Progenitor cell of endocrine pancreas (in vitro differentiated cells): ENCODE data around the gene PRKCB. TPM values are rescaled to one million over a fixed set of nuclear protein-coding genes. Genes with fewer than 3 reads are reported as not detected.

ENCODE experiments used
- DNase-seq: peaks from one replicate; pipeline ENCODE4 v3.0.0; 2021; ENCODE audit warnings: low spot score; ENCODE audit not compliant: unreplicated experiment
- H3K27ac Mint-ChIP-seq: 2 replicates; pipeline ENCODE4 v1.8.0; 2021; ENCODE audit warnings: mild to moderate bottlenecking, moderate library complexity, mixed read lengths
- H3K27me3 Mint-ChIP-seq: 2 replicates; pipeline ENCODE4 v1.8.0; 2021; ENCODE audit warnings: mixed read lengths
- H3K36me3 Mint-ChIP-seq: 2 replicates; pipeline ENCODE4 v1.8.0; 2022; ENCODE audit warnings: mixed read lengths; ENCODE audit not compliant: insufficient read depth
- H3K4me1 Mint-ChIP-seq: 2 replicates; pipeline ENCODE4 v1.8.0; 2021; ENCODE audit warnings: low read depth, mixed read lengths
- H3K4me3 Mint-ChIP-seq: 2 replicates; pipeline ENCODE4 v1.8.0; 2021; ENCODE audit warnings: low read depth, mild to moderate bottlenecking, moderate library complexity, mixed read lengths
- H3K9me3 Mint-ChIP-seq: 2 replicates; pipeline ENCODE4 v1.8.0; 2021; ENCODE audit warnings: low read depth, mixed read lengths
- total RNA-seq: library from RNA; stranded (reverse); gene quantifications from 2 replicates; pipeline ENCODE4 v1.2.1, GENCODE V29; 2021
- TF ChIP-seq, protein P1 (sequence below): fragments of 200-600 bp; sonication (generic); IDR thresholded peaks from one replicate; pipeline ENCODE4 v1.5.0; 2021; ENCODE audit warnings: antibody characterized with exemption, mild to moderate bottlenecking; ENCODE audit not compliant: unreplicated experiment

The PRKCB gene
- total RNA-seq, 1 donor from 2014 or later = 0.36 TPM

DNA sequence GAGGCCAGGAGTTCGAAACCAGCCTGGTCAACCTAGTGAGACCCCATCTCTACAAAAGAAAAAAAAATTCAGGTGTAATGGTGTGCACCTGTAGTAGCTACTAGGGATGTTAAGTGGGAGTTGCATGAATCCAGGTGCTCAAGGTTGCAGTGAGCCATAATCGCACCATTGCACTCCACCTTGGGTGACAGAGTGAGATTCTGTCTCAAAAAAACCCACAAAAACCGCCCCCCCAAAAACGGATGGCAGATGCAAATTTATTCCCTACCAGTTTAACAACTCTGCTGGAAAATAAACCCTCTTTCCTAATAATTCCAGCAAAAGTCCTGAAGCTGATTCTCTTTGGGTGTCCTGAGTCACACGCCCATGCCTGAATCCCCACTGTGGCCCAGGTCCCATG, 140.3 kb downstream of the PRKCB start:
- Mint-ChIP-seq H3K27ac (no peak overlapping the region), H3K27me3 (peaks cover 51% of the 10 kb centered on the region), H3K9me3 (peaks cover 3% of the 10 kb centered on the region), H3K4me1 (no peaks in the 10 kb centered on the region), H3K4me3 (no peak overlapping the region), H3K36me3 (no peaks in the 10 kb centered on the region)
- no peak for DNase-seq
- TF ChIP-seq, protein P1, sequence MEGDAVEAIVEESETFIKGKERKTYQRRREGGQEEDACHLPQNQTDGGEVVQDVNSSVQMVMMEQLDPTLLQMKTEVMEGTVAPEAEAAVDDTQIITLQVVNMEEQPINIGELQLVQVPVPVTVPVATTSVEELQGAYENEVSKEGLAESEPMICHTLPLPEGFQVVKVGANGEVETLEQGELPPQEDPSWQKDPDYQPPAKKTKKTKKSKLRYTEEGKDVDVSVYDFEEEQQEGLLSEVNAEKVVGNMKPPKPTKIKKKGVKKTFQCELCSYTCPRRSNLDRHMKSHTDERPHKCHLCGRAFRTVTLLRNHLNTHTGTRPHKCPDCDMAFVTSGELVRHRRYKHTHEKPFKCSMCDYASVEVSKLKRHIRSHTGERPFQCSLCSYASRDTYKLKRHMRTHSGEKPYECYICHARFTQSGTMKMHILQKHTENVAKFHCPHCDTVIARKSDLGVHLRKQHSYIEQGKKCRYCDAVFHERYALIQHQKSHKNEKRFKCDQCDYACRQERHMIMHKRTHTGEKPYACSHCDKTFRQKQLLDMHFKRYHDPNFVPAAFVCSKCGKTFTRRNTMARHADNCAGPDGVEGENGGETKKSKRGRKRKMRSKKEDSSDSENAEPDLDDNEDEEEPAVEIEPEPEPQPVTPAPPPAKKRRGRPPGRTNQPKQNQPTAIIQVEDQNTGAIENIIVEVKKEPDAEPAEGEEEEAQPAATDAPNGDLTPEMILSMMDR = no peak

DNA sequence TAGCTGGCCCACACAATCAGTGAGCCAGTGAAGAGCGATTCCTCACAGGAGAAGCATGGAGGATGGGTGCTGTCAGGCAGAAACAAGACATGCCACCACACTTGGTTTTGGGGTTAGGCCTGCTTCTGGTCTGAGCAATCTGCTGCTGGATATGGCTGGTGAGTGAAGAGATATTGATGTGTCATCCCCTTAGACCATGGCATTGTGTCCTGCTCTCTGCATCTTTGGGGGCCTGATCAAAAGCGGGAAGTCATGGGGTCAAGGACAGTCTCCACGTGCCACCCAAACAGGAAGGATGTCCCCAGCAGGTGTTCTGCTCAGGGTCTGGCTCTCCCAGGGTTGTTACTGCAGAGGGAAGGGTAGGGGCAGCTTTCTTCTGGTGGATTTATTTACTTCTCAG, 140.7 kb downstream of the PRKCB start:
- H3K36me3 Mint-ChIP-seq = no peaks in the 10 kb centered on the region
- no peak overlapping the region for H3K27ac Mint-ChIP-seq
- H3K9me3 Mint-ChIP-seq = peaks cover 3% of the 10 kb centered on the region
- H3K27me3 Mint-ChIP-seq = peaks cover 49% of the 10 kb centered on the region
- TF ChIP-seq, protein P1 = no peak
- no peak overlapping the region for H3K4me3 Mint-ChIP-seq
- no peak for DNase-seq
- H3K4me1 Mint-ChIP-seq = no peaks in the 10 kb centered on the region

DNA sequence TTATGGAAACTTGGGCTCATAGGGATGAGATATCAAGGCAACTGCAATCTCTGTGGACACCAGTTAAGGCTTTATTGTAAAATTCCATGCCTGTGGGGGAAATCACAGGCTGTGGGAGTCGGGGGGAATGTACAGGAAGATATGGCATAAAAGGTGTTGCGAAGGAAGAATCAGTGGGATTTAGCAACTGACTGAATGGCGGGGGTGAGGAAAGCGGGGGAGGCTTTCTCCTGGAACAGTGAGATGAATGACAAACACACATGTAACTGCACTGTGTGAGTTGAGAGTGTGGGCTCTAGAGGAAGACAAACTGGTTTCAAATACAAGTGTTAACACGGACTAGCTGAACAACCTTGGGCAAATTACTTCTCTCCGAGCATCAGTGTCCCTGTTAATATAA, 143.7 kb downstream of the PRKCB start:
- TF ChIP-seq, protein P1 = no peak
- Mint-ChIP-seq H3K36me3 (no peaks in the 10 kb centered on the region), H3K27me3 (peaks cover 55% of the 10 kb centered on the region), H3K9me3 (peaks cover under 1% of the 10 kb centered on the region), H3K4me3 (no peak overlapping the region), H3K4me1 (no peaks in the 10 kb centered on the region), H3K27ac (no peak overlapping the region)
- DNase-seq = no peak

DNA sequence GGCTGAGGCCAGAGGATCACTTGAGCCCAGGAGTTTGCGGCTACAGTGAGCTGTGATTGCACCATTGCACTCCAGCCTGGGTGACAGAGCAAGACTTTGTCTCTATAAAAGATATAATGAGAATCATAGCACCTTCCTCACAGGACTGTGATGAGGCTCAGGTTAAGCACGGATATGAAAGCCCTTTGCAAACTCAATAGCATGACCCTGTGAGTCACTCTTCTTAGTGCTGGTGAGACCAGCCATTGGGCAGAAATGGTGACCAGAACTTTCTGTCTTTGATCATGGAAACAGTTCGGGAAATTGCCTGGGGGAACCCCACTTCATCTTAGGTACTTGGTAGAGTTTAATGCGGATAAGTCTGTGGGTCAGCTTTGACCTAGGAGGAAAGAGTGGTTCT, 144.2 kb downstream of the PRKCB start:
- TF ChIP-seq, protein P1 = no peak
- no peaks in the 10 kb centered on the region for H3K9me3 Mint-ChIP-seq
- no peak overlapping the region for H3K4me3 Mint-ChIP-seq
- no peak overlapping the region for H3K27ac Mint-ChIP-seq
- H3K4me1 Mint-ChIP-seq = no peaks in the 10 kb centered on the region
- no peaks in the 10 kb centered on the region for H3K36me3 Mint-ChIP-seq
- DNase-seq = no peak
- H3K27me3 Mint-ChIP-seq = peaks cover 56% of the 10 kb centered on the region

DNA sequence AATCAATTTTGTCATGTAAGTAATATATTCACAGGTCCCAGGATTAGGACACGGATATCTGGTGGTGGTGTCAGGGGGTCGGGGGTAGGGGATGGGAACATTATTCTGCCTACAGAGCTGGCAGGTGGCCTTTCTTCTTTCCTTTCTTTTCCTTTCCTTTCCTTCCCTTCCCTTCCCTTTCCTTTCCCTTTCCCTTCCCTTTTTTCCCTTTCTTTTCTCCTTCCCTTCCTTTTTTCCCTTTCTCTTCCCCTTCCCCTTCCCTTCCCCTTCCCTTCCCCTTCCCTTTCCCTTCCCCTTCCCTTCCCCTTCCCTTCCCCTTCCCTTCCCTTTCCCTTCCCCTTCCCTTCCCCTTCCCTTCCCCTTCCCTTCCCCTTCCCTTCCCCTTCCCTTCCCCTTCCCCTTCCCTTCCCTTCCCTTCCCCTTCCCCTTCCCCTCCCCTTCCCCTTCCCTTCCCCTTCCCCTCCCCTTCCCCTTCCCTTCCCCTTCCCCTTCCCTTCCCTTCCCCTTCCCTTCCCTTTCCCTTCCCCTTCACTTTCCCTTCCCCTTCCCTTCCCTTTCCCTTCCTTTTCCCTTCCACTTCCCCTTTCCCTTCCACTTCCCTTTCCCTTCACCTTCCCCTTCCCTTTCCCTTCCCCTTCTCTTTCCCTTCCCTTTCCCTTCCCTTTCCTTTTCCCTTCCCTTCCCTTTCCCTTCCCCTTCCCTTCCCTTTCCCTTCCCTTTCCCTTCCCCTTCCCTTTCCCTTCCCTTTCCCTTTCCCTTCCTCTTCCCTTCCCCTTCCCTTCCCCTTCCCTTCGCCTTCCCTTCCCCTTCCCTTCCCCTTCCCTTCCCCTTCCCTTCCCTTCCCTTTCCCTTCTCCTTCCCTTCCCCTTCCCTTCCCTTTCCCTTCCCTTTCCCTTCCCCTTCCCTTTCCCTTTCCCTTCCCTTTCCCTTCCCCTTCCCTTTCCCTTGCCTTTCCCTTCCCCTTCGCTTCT, 145.9 kb downstream of the PRKCB start:
- Mint-ChIP-seq H3K36me3 (no peaks in the 10 kb centered on the region), H3K9me3 (no peaks in the 10 kb centered on the region), H3K27ac (no peak overlapping the region), H3K27me3 (peaks cover 56% of the 10 kb centered on the region), H3K4me1 (no peaks in the 10 kb centered on the region), H3K4me3 (no peak overlapping the region)
- TF ChIP-seq, protein P1 = no peak
- no peak for DNase-seq
